ENCODE measurements around the gene PDXDC1. TPM values are rescaled to one million over a fixed set of nuclear protein-coding genes. Genes with fewer than 3 reads are reported as not detected.
"Not testable (repeated sequence)": the region's sequence is repeated elsewhere in the genome, so short reads cannot be mapped to it uniquely, and the experiment has no call there.

PDXDC1 gene
- total and polyA plus RNA-seq, 11 donors = 19.9 to 80.0 (median 68.9) TPM

DNA sequence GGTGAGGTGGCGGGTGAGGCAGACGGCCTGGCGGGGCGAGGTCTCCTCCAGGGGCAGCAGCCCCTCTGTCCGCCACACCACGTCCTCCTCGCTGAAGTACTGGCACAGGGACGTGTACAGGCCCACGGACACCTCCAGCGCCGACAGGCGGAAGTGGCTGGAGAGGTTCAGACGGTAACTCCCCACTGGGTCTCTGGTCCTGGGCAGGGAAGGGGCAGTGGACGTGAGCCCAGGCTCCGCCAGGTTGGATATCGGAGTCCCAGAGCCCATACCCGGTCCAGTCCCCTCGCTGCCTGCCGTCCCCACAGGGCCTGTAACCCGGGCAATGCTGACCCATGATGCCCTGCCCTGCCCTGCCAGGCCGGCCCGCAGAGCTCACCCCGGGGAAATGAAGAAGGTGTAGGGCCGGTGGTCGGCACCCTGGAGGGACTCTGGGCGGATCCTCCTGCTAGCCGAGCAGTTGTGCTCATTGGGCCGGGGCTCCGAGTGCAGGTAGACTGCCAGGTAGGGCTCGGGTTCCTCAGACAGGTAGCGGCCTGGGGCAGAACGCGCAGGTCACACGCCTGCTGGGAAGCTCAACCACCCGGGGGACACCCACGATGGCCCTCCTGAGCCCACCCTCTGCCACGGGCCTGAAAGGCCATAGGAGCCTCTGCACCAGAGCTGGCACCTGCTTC, 155.6 kb downstream of the PDXDC1 start:
- peaks cover 0 to 33% (median 14%) of the 10 kb centered on the region in 9 donors for H3K36me3 ChIP-seq
- intact Hi-C loops (cut with DNase I) = not testable (repeated sequence)

DNA sequence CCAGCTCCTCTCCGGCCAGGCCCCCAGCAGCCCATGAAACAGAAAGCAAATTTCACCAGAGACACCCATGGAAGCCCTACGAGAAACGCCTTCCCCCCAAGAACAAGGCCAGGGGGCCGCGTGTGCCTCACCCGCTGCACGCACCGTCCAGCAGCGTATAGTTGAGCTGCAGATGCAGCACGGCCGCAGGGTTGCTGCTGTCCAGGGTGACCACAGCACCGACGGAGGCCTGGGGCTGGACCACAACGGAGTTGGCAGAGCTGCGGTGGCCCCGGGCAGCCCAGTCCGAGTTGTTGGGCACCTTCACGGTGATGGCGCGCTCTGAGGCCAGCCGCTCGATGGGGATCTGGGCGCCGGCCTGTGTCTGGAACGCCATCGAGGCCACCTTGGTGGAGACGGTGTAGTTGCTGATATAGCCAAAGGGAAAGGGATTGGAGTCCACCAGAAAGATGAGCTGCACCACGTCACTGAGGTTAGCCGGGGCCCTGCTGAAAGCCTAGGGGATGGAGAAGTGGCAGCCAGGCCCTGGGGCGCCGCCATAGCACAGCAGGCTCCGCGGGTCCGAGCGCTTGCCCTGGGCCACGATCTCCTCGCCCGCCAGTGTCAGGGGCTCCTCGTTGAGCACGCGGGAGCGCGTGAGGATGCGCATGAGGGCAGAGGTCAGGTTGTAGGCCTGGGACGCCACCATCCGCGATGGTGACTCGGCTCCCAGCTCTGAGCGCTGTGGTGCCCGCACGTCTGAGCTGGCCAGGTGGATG, 156.3 kb downstream of the PDXDC1 start:
- H3K4me3 ChIP-seq; ATAC-seq; intact Hi-C loops (cut with DNase I); H3K27me3 ChIP-seq; H3K27ac ChIP-seq; H3K9me3 ChIP-seq; H3K4me1 ChIP-seq: not testable (repeated sequence)
- H3K36me3 ChIP-seq = peaks cover 0 to 39% (median 14%) of the 10 kb centered on the region in 9 donors
- DNase-seq = peak in 1 of 5 donors; percentile 42
- 94 to 100% (median 96%) methylated on average over 2 to 46 of the region's 51 CpGs; no CpG with 5 or more reads in 1 of the 4 donors for whole genome bisulfite sequencing, 4 donors

More for the DNA sequence above, 155.6 kb downstream of the PDXDC1 start:
- not testable (repeated sequence) for ATAC-seq, H3K4me1 ChIP-seq, H3K27me3 ChIP-seq, H3K9me3 ChIP-seq, H3K4me3 ChIP-seq, H3K27ac ChIP-seq
- peak in 1 of 5 donors; percentile 59 for DNase-seq
- WGBS, 4 donors = 90 to 100% (median 93%) methylated on average over 2 to 35 of the region's 37 CpGs; no CpG with 5 or more reads in 1 of the 4 donors

DNA sequence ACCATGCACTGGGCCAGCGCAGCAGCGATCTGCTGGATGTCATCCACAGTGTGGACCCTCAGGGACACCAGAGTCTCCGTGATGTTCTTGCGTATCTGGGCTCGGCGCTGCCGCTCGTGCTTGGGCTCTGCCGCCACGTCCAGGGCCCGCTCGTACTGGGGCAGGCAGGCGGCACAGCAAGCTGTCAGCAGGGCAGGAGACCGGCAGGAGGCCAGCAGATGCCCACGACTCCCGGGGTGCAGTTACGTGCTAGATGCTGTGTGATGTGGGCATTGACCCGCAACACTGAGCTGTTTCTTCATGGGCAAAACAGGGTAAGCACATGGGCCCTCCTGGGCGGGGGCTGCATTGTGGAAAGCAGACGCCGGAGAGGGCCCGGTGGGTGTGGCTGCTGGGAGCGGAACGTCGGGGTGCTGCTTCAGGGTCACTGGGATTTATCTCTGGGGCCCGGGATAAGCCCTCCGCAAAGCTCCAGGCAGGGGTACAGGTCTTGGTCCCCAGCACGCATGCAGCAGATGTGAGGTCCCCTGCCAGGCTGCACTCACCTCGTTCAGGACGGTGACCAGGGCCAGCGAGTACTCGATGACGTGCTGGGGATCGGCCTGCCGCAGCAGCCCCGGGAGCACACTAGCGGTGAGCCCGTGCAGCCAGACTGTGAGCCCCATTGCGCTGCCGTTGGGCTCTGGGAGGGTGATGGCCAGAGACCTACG, 158.0 kb downstream of the PDXDC1 start:
- H3K9me3 ChIP-seq; intact Hi-C loops (cut with DNase I); ATAC-seq; H3K4me1 ChIP-seq; H3K27ac ChIP-seq; H3K4me3 ChIP-seq; H3K27me3 ChIP-seq: not testable (repeated sequence)
- 60 to 93% (median 91%) methylated on average over 1 to 32 of the region's 41 CpGs for WGBS, 4 donors
- H3K36me3 ChIP-seq = peaks cover 0 to 32% (median 10%) of the 10 kb centered on the region in 9 donors
- DNase-seq = peak in 1 of 5 donors; percentile 21

DNA sequence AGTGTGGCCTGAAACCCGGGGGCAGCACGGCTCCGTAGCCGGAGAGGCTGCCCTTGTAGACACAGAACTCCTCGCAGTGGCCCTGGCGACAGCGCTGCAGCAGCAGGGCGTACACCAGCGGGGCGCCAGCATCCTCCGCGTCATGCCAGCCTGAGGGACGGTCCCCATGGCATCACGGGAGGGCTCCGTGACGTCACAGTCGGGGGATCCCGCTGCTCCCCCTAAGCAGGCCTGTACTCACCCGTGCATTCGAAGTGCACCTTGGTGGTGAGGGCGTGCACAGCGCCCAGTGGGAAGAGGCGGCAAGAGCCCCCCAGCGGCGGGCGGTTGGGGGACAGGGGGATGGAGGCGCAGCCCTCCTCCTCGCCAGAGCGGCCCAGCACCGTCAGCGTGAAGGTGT, 158.7 kb downstream of the PDXDC1 start:
- ATAC-seq; H3K4me3 ChIP-seq; intact Hi-C loops (cut with DNase I); H3K9me3 ChIP-seq; H3K4me1 ChIP-seq; H3K27ac ChIP-seq; H3K27me3 ChIP-seq: not testable (repeated sequence)
- peaks cover 0 to 28% (median 7%) of the 10 kb centered on the region in 9 donors for H3K36me3 ChIP-seq
- peak in 2 of 5 donors; percentile 8 to 33 for DNase-seq
- 97 to 99% (median 98%) methylated on average over 16 to 20 of the region's 31 CpGs; no CpG with 5 or more reads in 1 of the 4 donors for WGBS, 4 donors

DNA sequence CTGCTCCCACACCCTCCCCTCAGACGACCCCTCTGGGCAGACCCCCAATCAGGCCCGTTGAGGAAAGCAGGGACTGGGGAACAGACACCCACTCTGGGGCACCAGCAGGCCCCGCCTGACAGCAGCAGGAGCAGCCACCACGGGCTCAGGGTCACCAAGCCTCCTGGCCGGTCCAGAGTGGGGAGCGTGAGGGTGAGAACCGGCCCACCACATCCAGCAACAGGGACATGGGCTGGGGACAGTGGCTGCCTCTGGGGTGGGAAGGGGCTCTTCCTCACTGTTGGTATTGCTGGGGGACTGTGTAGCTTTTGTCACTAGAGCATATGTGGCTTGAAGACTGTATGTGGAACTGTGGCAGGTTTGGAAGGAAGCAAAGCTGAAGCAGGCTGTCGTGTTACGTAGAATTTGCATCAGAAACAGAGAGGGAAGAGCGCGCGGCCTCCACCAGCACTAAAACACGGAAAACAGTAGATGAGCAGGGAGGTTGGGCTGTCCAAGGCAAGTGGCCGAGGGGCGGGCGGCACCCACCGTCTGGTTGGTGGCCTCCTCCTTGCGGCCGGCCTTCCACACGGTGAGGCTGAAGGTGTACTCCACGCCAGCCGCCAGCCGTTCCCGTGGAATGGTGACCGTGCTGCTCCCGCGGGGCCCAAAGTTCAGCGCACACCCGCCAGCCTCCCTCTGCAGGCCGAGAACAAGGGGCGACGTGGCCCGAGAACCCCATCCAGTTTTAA, 160.1 kb downstream of the PDXDC1 start:
- peaks cover 0 to 24% (median 7%) of the 10 kb centered on the region in 9 donors for H3K36me3 ChIP-seq
- ATAC-seq (peak in 2 of 4 donors; percentile 29 to 56), DNase-seq (peak in 1 of 5 donors; percentile 7)
- intact Hi-C loops (cut with DNase I); H3K4me3 ChIP-seq; H3K9me3 ChIP-seq; H3K27me3 ChIP-seq; H3K27ac ChIP-seq; H3K4me1 ChIP-seq: not testable (repeated sequence)
- 93 to 96% (median 94%) methylated on average over 10 to 24 of the region's 33 CpGs for WGBS, 4 donors

DNA sequence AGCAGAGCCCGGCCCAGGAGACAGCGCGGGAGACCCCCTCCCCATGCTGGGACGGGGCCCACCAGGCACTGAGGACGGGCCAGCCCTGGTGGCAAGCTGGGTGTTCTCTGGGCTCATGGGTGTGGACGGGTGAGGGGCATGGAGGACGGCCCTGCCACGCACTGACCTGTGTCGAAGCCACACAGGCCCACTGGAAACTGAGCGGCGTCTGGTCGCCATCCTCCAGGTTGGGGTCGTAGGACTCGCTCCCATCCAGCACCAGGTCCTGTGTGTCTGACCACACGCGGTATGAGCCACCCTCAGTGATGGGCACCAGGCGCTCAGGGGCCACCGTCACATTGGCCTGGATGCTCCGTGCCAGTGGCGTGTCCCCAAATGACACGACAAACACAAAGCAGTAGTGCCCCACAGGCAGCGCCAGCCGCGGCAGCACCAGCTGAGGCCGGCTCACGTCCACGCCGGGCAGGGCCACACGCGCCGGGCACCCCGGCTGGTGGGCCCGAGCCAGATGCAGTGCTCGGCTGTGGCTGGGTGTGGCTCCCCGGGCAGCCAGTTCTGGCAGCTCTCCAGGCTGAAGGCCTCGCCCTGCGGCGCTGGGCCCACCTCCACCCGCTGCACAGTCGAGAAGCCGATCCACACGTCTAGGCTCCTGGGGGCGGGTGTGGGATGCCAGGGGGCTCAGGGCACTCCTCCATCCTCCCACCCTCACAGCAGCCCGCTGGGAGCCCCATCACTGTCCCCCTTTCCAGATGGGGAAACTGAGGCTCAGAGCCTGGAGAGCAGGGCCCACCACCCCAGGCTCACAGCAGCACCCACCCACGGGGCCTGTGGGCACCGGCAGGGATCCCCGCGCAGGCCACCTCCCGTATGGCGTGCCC, 160.9 kb downstream of the PDXDC1 start:
- H3K9me3 ChIP-seq; H3K27me3 ChIP-seq; H3K27ac ChIP-seq; H3K4me1 ChIP-seq; H3K4me3 ChIP-seq; intact Hi-C loops (cut with DNase I): not testable (repeated sequence)
- 82 to 88% (median 84%) methylated on average over 4 to 43 of the region's 50 CpGs for WGBS, 4 donors
- peak in 1 of 5 donors; percentile 43 for DNase-seq
- H3K36me3 ChIP-seq = peaks cover 0 to 18% (median 5%) of the 10 kb centered on the region in 9 donors
- ATAC-seq = peak in 2 of 4 donors; percentile 61 to 66

DNA sequence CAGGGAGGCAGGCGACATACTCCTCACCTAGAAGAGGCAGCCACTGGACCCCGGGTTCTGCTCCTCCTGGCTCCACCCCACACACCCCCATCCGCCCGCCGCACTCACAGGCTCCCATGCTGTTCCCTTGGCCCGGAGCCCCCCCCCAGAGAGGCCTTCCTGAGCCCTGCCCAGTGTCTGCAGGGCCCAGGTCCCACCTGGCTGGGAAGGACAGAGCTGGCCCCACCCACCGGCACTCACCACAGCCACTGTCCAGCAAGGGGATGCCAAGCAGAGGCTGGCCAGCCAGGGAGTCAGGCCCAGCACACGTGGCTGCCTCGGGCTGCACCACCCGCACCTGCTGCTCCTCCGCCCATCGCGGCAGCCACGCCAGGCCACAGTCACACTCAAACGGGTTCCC, 162.7 kb downstream of the PDXDC1 start:
- ATAC-seq; intact Hi-C loops (cut with DNase I); H3K4me3 ChIP-seq; H3K9me3 ChIP-seq; H3K27me3 ChIP-seq; H3K27ac ChIP-seq: not testable (repeated sequence)
- Histone ChIP-seq H3K36me3 (peaks cover 0 to 12% (median 5%) of the 10 kb centered on the region in 9 donors), H3K4me1 (peaks cover 0 to 20% (median 5%) of the 10 kb centered on the region in 12 donors)
- DNase-seq = peak in 1 of 5 donors; percentile 54
- WGBS, 4 donors = 74 to 75% (median 75%) methylated on average over 5 to 12 of the region's 15 CpGs; no CpG with 5 or more reads in 1 of the 4 donors

DNA sequence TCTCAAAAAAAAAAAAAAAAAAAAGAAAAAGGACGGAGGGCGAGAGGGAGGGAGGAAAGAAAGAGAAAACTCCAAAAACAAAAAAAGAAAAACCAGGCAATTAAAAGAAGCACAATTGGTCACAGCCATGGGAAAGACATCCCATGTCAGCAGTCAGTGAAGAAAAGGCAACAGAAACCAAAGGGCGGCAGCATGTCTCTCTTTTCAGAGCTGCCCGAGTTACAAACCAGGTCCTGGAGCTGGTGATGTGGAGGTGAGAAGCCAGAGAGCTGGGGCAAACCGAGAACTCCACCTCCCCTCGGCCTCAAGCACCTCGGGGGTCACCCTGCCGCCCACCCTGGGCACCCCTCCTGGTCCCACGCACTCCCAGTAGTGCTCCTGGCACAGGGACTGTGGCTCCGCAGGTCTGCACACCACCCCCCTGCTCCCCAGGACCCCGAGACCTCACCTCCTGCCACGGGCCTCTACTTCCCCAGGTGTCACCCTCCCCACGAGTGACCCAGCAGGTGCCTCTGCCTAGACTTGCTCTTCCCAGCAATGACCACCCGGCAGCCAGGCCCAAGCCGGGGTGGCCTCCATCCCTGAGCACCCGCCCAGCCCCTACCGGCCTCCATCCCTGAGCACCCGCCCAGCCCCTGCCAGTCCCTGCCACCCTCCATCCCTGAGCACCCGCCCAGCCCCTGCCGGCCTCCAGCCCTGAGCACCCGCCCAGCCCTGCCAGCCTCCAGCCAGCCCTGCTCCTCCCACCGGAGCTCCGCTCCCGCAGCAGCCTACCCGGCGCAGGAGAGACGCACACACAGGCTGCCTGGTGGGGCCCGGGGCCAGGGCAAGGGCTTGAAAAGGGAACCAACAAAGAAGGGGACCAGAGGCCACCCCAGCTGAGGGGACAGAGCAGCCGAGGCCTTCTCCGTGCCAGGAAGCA, 165.9 kb downstream of the PDXDC1 start:
- intact Hi-C loops (cut with DNase I); H3K36me3 ChIP-seq; H3K4me3 ChIP-seq; H3K27me3 ChIP-seq; H3K9me3 ChIP-seq: not testable (repeated sequence)
- 72 to 80% (median 76%) methylated on average over 20 to 30 of the region's 30 CpGs for WGBS, 4 donors
- peak in 1 of 4 donors; percentile 2 for ATAC-seq
- peak overlapping the region in 2 of 12 donors; percentile 48 to 94 for H3K27ac ChIP-seq
- peak in 1 of 5 donors; percentile 65 for DNase-seq
- H3K4me1 ChIP-seq = peaks cover 0 to 51% (median 29%) of the 10 kb centered on the region in 12 donors

All from heart left ventricle (tissue), 16 donors.